GM12878 (cell line): ENCODE results near the gene IFT122.
"Not testable (repeated sequence)": the region's sequence is repeated elsewhere in the genome, so short reads cannot be mapped to it uniquely, and the experiment has no call there.

Experiments used
- BCL3 ChIP-seq: IDR thresholded peaks from 2 replicates; pipeline ENCODE4 v1.6.1; 2011; ENCODE audit warnings: borderline replicate concordance, low read depth, mild to moderate bottlenecking, moderate library complexity, low read length; ENCODE audit not compliant: insufficient read depth, poor library complexity, severe bottlenecking
- EZH2 ChIP-seq: IDR thresholded peaks from 2 replicates; pipeline ENCODE4 v1.6.1; 2012; ENCODE audit warnings: low read depth, mild to moderate bottlenecking, control low read depth, inconsistent platforms, low read length, borderline replicate concordance; ENCODE audit not compliant: control insufficient read depth
- HDAC6 ChIP-seq: fragments of 200-600 bp; sonication (generic); IDR thresholded peaks from one replicate; pipeline ENCODE4 v1.8.0; 2017; ENCODE audit warnings: antibody characterized with exemption; ENCODE audit not compliant: unreplicated experiment
- POLR2A ChIP-seq: IDR thresholded peaks from 2 replicates; pipeline ENCODE4 v1.6.1; 2011; ENCODE audit warnings: low read depth, mild to moderate bottlenecking, low read length
- POLR2AphosphoS5 ChIP-seq: IDR thresholded peaks from 2 replicates; pipeline ENCODE4 v1.6.1; 2011; ENCODE audit warnings: mild to moderate bottlenecking, low read length, inconsistent platforms
- SMC3 ChIP-seq: IDR thresholded peaks from 2 replicates; pipeline ENCODE4 v1.6.1; 2011; ENCODE audit warnings: low read length, improper control_type of control experiment, borderline replicate concordance
- TARDBP ChIP-seq: IDR thresholded peaks from 2 replicates; pipeline ENCODE4 v1.6.1; 2016; ENCODE audit warnings: borderline replicate concordance
- ZNF687 ChIP-seq: fragments of 450-650 bp; IDR thresholded peaks from 2 replicates; pipeline ENCODE4 v1.6.1; 2017; ENCODE audit warnings: mild to moderate bottlenecking, moderate library complexity
- TF ChIP-seq, protein P1 (sequence below), 3 experiments: IDR thresholded peaks in 2 of 3; conservative IDR thresholded peaks in 1 of 3; 2 replicates each; pipeline ENCODE4 v1.5.1; 2011; ENCODE audit warnings: low read depth in 3 of 3, low read length in 3 of 3, mild to moderate bottlenecking in 3 of 3, control low read depth in 2 of 3, moderate library complexity in 2 of 3, inconsistent platforms in 1 of 3, mixed read lengths in 1 of 3; ENCODE audit not compliant: control insufficient read depth in 2 of 3, insufficient read depth in 1 of 3; ENCODE audit errors: extremely low read depth in 1 of 3

DNA sequence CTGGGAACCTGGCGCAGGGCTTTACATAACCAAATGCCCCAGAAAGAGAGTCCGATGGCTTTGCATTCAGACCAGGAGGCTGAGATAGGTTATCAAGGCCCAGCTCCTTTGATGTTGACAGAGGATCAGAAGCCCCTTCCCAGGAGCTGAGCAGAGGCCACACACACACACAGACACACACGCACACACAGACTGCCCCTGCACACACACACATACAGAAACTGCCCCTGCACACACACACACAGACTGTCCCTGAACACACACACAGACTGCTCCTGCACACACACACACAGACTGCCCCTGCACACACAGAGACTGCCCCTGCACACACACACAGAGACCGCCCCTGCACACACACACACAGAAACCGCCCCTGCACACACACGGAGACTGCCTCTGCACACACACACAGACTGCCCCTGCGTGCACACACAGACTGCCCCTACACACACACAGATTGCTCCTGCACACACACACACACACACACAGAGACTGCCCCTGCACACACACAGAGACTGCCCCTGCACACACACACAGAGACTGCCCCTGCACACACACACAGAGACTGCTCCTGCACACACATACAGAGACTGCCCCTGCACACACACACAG lies 75.9 kb downstream of the IFT122 start:
- TF ChIP-seq, protein P1, sequence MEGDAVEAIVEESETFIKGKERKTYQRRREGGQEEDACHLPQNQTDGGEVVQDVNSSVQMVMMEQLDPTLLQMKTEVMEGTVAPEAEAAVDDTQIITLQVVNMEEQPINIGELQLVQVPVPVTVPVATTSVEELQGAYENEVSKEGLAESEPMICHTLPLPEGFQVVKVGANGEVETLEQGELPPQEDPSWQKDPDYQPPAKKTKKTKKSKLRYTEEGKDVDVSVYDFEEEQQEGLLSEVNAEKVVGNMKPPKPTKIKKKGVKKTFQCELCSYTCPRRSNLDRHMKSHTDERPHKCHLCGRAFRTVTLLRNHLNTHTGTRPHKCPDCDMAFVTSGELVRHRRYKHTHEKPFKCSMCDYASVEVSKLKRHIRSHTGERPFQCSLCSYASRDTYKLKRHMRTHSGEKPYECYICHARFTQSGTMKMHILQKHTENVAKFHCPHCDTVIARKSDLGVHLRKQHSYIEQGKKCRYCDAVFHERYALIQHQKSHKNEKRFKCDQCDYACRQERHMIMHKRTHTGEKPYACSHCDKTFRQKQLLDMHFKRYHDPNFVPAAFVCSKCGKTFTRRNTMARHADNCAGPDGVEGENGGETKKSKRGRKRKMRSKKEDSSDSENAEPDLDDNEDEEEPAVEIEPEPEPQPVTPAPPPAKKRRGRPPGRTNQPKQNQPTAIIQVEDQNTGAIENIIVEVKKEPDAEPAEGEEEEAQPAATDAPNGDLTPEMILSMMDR (IDR thresholded peaks at IDR 0.05 in 2 of 3, conservative IDR thresholded peaks at IDR 0.05 in 1 of 3; ENCODE audit: control insufficient read depth in 2 of 3, extremely low read depth in 1 of 3, insufficient read depth in 1 of 3, low read depth in 3 of 3, low read length in 3 of 3): not testable (repeated sequence)
- not testable (repeated sequence) for TF ChIP-seq ZNF687, POLR2A, TARDBP, EZH2, HDAC6, SMC3, BCL3, POLR2AphosphoS5
